B cell (primary cell): ENCODE results near the gene EGFLAM. TPM values are rescaled to one million over a fixed set of nuclear protein-coding genes. Genes with fewer than 3 reads are reported as not detected.

Experiments used
- ATAC-seq: fragments of 200-7000 bp; cut with Tn5 transposase; one replicate; pipeline ENCODE4 v1.10.0; 2021; ENCODE audit warnings: low read depth, mild to moderate bottlenecking, moderate number of reproducible peaks, moderate library complexity
- CTCF ChIA-PET: fragments of 350-600 bp; sonication (Branson Sonifier 250); formaldehyde crosslinking; loops from one replicate; lab custom pipeline; 2021; ENCODE audit warnings: antibody characterized with exemption, inconsistent platforms; lab: Charles Lee
- POLR2A ChIA-PET: fragments of 350-600 bp; sonication (Branson Sonifier 250); formaldehyde crosslinking; loops from one replicate; lab custom pipeline; 2021; ENCODE audit warnings: antibody characterized with exemption; lab: Charles Lee
- DNase-seq: peaks from one replicate; pipeline ENCODE4 v3.0.0; 2013
- H2AFZ ChIP-seq: 2 replicates; pipeline ENCODE4 v1.6.1; 2012; ENCODE audit warnings: mild to moderate bottlenecking, low read depth, low read length; ENCODE audit not compliant: insufficient read depth, poor library complexity, severe bottlenecking
- H3K27ac ChIP-seq, 2 donors: 1 replicate in 1 of 2; 2 replicates in 1 of 2; pipeline ENCODE4 v1.5.1; 2012 to 2013; ENCODE audit warnings: low read length in 2 of 2, mild to moderate bottlenecking in 2 of 2, moderate library complexity in 1 of 2
- H3K27me3 ChIP-seq, 4 experiments: fragments of 200-600 bp in 1 of 4; sonication (generic) in 1 of 4; replicated peaks in 1 of 4; 1 replicate in 2 of 4; 2 replicates in 2 of 4; pipeline versions ENCODE4 v1.6.1 to v1.7.0; 2013 to 2016; ENCODE audit warnings: low read length in 3 of 4, mild to moderate bottlenecking in 2 of 4, mixed read lengths in 1 of 4, moderate library complexity in 1 of 4; ENCODE audit not compliant: insufficient read depth in 4 of 4, control insufficient read depth in 3 of 4; ENCODE audit errors: control extremely low read depth in 1 of 4
- H3K36me3 ChIP-seq, 2 experiments: replicated peaks in 1 of 2; 1 replicate in 1 of 2; 2 replicates in 1 of 2; pipeline versions ENCODE4 v1.6.1 to v1.7.1; 2013; ENCODE audit warnings: low read length in 1 of 2; ENCODE audit not compliant: insufficient read depth in 2 of 2, control insufficient read depth in 1 of 2; ENCODE audit errors: control extremely low read depth in 1 of 2, extremely low read depth in 1 of 2
- H3K4me1 ChIP-seq, 2 donors: fragments of 200-600 bp in 1 of 2; sonication (generic) in 1 of 2; 1 replicate in 1 of 2; 2 replicates in 1 of 2; pipeline versions ENCODE4 v1.5.1 to v1.6.1; 2013 to 2017; ENCODE audit warnings: low read length in 2 of 2; ENCODE audit not compliant: control insufficient read depth in 2 of 2, insufficient read depth in 2 of 2
- H3K4me2 ChIP-seq: replicated peaks from 2 replicates; pipeline ENCODE3; 2012; ENCODE audit warnings: mild to moderate bottlenecking, low read depth, low read length; ENCODE audit not compliant: poor library complexity, severe bottlenecking
- H3K4me3 ChIP-seq, 5 experiments: fragments of 200-600 bp in 1 of 5; sonication (generic) in 1 of 5; 1 replicate in 3 of 5; 2 replicates in 2 of 5; pipeline versions ENCODE4 v1.5.1 to v1.7.0; 2011 to 2016; ENCODE audit warnings: low read length in 4 of 5, mild to moderate bottlenecking in 4 of 5, low read depth in 2 of 5, control low read depth in 1 of 5, moderate library complexity in 1 of 5; ENCODE audit not compliant: insufficient read depth in 1 of 5; ENCODE audit errors: control extremely low read depth in 1 of 5, extremely low read depth in 1 of 5
- H3K79me2 ChIP-seq: fragments of 200-600 bp; sonication (generic); one replicate; pipeline ENCODE4 v1.6.0; 2016; ENCODE audit warnings: low read length; ENCODE audit not compliant: control insufficient read depth, insufficient read depth
- H3K9ac ChIP-seq: fragments of 200-600 bp; sonication (generic); 2 replicates; pipeline ENCODE4 v1.6.1; 2017; ENCODE audit warnings: mild to moderate bottlenecking, low read length, moderate library complexity
- H3K9me3 ChIP-seq, 3 donors: one replicate each; pipeline versions ENCODE4 v1.6.1 to v1.7.1; 2013; ENCODE audit warnings: low read length in 2 of 3; ENCODE audit not compliant: control insufficient read depth in 2 of 3, insufficient read depth in 1 of 3; ENCODE audit errors: control extremely low read depth in 1 of 3
- H4K20me1 ChIP-seq: 2 replicates; pipeline ENCODE4 v1.6.0; 2012; ENCODE audit warnings: mild to moderate bottlenecking, low read length; ENCODE audit not compliant: insufficient read depth, control insufficient read depth, poor library complexity, severe bottlenecking
- H3K27ac Mint-ChIP-seq: one replicate; pipeline ENCODE4 v1.8.0; 2021; ENCODE audit warnings: mixed read lengths
- H3K27me3 Mint-ChIP-seq: one replicate; pipeline ENCODE4 v1.8.0; 2021; ENCODE audit warnings: mixed read lengths
- H3K4me1 Mint-ChIP-seq: one replicate; pipeline ENCODE4 v1.8.0; 2021; ENCODE audit warnings: mixed read lengths
- H3K4me3 Mint-ChIP-seq: one replicate; pipeline ENCODE4 v1.8.0; 2021; ENCODE audit warnings: mixed read lengths
- H3K9me3 Mint-ChIP-seq: one replicate; pipeline ENCODE4 v1.8.0; 2022; ENCODE audit warnings: mixed read lengths; ENCODE audit not compliant: insufficient read depth
- EZH2 ChIP-seq: IDR thresholded peaks from 2 replicates; pipeline ENCODE4 v1.6.1; 2012; ENCODE audit warnings: borderline replicate concordance, low read depth, mild to moderate bottlenecking, moderate library complexity, low read length; ENCODE audit not compliant: insufficient read depth, poor library complexity, severe bottlenecking
- WGBS: methylation state at CpG from one replicate; pipeline ENCODE4 v1.1.5; 2013; ENCODE audit warnings: missing lambda C conversion rate; ENCODE audit not compliant: insufficient coverage; 5-methylcytosine and 5-hydroxymethylcytosine counted together
- intact Hi-C: fragments of 100-400 bp; cut with micrococcal nuclease; formaldehyde crosslinking; loops from one replicate; pipeline ENCODE4 v1.10.0; 2022
- polyA plus RNA-seq: library from polyadenylated mRNA; depleted of rRNA; stranded (reverse); fragments of >200 nt; gene quantifications from 2 replicates; pipeline ENCODE4 v1.2.3, GENCODE V29; 2012
- total RNA-seq, 2 donors: library from RNA; stranded (reverse); fragments of 120-200 nt in 1 of 2; gene quantifications; 1 replicate in 1 of 2; 2 replicates in 1 of 2; pipeline versions ENCODE4 v1.2.3 to v1.2.4, GENCODE V29; 2013 to 2022
- TF ChIP-seq, protein P1 (sequence below): fragments of 200-600 bp; IDR thresholded peaks from one replicate; pipeline ENCODE4 v1.8.0; 2022; ENCODE audit warnings: antibody characterized with exemption, mild to moderate bottlenecking

EGFLAM gene
- total and polyA plus RNA-seq, 2 donors (not counting 1 experiment from before 2014, with no cell fraction given): not detected

DNA sequence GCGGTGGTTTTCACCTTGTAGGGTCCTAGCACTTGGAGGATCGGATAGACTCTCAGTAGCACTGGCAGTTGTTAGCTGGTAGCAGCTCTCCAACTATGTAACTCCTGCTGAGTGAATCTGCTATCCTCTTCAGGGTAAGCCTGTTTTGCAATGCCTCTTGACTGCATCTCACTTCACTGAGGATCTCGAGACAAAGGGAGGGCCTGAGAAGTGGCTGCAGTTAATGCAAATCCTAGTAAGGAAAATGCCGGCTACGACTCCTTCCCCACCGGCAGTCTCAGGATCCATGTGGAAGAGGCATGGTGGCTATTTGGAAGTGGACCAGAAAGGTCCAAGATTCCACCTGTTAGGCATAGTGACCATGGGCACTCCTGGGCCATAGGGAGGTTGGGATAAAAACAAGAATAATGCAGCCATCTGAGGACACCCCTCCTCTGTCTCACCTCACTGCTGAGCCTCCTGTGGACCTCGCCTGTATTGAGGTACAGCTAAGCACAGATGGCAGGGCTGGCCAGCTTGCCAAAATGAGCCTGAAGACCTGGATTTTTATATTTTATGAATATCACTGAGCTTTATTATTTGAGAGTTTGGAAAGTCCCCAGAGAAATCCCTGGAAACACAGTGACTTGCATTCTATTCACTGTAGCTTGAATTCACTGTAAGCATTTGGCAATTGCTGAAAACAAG lies 152.1 kb downstream of the EGFLAM start:
- Histone ChIP-seq H3K4me2 (no peak overlapping the region), H3K36me3 (no peaks in the 10 kb centered on the region), H4K20me1 (no peaks in the 10 kb centered on the region), H3K9me3 (no peaks in the 10 kb centered on the region), H3K4me3 (no peak overlapping the region), H3K9ac (no peak overlapping the region), H3K4me1 (no peaks in the 10 kb centered on the region), H3K79me2 (no peaks in the 10 kb centered on the region), H3K27ac (no peak overlapping the region), H2AFZ (no peak overlapping the region), H3K27me3 (peaks cover 0 to 3% (median 1%) of the 10 kb centered on the region in 4 experiments)
- Mint-ChIP-seq H3K27ac (no peak overlapping the region), H3K27me3 (peaks cover 15% of the 10 kb centered on the region), H3K9me3 (no peaks in the 10 kb centered on the region), H3K4me3 (no peak overlapping the region), H3K4me1 (no peaks in the 10 kb centered on the region)
- WGBS: 88% methylated on average over 6 of the region's 7 CpGs
- ChIA-PET POLR2A (no interaction called here), CTCF (no interaction called here)
- ATAC-seq: no peak
- intact Hi-C loops: no loop called here
- TF ChIP-seq EZH2: no peak
- TF ChIP-seq, protein P1, sequence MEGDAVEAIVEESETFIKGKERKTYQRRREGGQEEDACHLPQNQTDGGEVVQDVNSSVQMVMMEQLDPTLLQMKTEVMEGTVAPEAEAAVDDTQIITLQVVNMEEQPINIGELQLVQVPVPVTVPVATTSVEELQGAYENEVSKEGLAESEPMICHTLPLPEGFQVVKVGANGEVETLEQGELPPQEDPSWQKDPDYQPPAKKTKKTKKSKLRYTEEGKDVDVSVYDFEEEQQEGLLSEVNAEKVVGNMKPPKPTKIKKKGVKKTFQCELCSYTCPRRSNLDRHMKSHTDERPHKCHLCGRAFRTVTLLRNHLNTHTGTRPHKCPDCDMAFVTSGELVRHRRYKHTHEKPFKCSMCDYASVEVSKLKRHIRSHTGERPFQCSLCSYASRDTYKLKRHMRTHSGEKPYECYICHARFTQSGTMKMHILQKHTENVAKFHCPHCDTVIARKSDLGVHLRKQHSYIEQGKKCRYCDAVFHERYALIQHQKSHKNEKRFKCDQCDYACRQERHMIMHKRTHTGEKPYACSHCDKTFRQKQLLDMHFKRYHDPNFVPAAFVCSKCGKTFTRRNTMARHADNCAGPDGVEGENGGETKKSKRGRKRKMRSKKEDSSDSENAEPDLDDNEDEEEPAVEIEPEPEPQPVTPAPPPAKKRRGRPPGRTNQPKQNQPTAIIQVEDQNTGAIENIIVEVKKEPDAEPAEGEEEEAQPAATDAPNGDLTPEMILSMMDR: no peak
- DNase-seq: no peak

DNA sequence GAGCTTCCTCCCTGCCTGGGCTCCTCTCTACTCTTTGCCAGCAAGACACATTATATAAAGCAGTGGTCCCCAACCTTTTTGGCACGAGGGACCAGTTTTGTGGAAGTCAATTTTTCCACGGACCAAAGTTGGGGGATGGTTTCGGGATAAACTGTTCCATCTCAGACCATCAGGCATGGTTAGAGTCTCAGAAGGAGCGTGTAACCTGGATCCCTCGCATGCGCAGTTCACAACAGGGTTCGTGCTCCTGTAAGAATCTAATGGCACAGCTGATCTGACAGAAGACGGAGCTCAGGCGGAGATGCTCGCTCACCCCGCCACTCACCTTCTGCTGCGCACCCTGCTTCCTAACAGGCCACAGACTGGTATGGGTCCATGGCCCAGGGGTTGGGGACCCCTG lies 155.3 kb downstream of the EGFLAM start:
- peaks cover 0 to 5% (median 0%) of the 10 kb centered on the region in 4 experiments for H3K27me3 ChIP-seq
- WGBS: 89% methylated on average over 12 of the region's 12 CpGs
- H3K9ac ChIP-seq: no peak overlapping the region
- no peaks in the 10 kb centered on the region for H3K9me3 ChIP-seq
- H3K36me3 ChIP-seq: no peaks in the 10 kb centered on the region
- peaks cover 21% of the 10 kb centered on the region for H3K27me3 Mint-ChIP-seq
- H3K27ac Mint-ChIP-seq: no peak overlapping the region
- no peak for DNase-seq
- H3K4me1 ChIP-seq: no peaks in the 10 kb centered on the region
- POLR2A ChIA-PET: no interaction called here
- CTCF ChIA-PET: no interaction called here
- H3K27ac ChIP-seq: no peak overlapping the region
- no peaks in the 10 kb centered on the region for H3K4me1 Mint-ChIP-seq
- TF ChIP-seq EZH2: no peak
- TF ChIP-seq, protein P1: no peak
- no peak overlapping the region for H2AFZ ChIP-seq
- H3K9me3 Mint-ChIP-seq: peaks cover 2% of the 10 kb centered on the region
- H3K79me2 ChIP-seq: no peaks in the 10 kb centered on the region
- no peaks in the 10 kb centered on the region for H4K20me1 ChIP-seq
- H3K4me3 ChIP-seq: no peak overlapping the region
- intact Hi-C loops: no loop called here
- no peak overlapping the region for H3K4me3 Mint-ChIP-seq
- no peak for ATAC-seq
- no peak overlapping the region for H3K4me2 ChIP-seq
